GM12872 (cell line): ENCODE data around the gene CT45A7.
"Not testable (repeated sequence)": the region's sequence is repeated elsewhere in the genome, so short reads cannot be mapped to it uniquely, and the experiment has no call there.

Source experiments
- CTCF ChIP-seq: IDR thresholded peaks from 3 replicates; pipeline ENCODE4 v1.5.1; 2011; ENCODE audit warnings: low read depth, mild to moderate bottlenecking, low read length, moderate library complexity; ENCODE audit not compliant: insufficient read depth

Gene CT45A7

DNA sequence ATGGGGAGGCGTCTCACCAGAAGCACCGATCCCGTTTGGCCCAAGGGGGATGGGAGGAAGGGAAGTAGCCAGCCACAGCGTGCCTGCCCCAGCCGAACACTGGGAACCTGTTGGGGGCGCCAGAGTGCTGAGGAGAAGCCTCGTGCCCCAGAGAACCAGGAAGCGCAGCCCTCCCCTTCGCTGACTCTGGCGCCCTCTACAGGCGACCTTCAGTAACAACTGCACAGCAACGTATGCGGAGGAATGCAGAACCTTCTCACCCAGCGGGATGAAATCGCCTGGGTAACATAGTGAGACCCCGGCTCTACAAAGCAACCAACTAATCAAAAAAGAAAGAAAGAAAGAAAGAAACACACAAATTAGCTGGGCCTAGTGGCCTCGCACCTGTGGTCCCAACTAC is at the start of gene CT45A7:
TSS of gene CT45A7 (minus strand) at position 101 of the 400 bp plus-strand sequence. CDS start 3,747 bp downstream, outside the sequence.
- TF ChIP-seq CTCF, result not testable (repeated sequence)

DNA sequence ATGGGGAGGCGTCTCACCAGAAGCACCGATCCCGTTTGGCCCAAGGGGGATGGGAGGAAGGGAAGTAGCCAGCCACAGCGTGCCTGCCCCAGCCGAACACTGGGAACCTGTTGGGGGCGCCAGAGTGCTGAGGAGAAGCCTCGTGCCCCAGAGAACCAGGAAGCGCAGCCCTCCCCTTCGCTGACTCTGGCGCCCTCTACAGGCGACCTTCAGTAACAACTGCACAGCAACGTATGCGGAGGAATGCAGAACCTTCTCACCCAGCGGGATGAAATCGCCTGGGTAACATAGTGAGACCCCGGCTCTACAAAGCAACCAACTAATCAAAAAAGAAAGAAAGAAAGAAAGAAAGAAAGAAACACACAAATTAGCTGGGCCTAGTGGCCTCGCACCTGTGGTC is 34.6 kb upstream of the CT45A7 start, which contains the start of gene CT45A9:
TSS of gene CT45A9 (minus strand) at position 101 of the 400 bp plus-strand sequence. CDS start 3,751 bp downstream, outside the sequence.
- TF ChIP-seq CTCF, result not testable (repeated sequence)

- not testable (repeated sequence) for TF ChIP-seq CTCF
Measured at GRCh38 chrX:135854438-135854837, 17.4 kb upstream of the CT45A7 start, which contains the start of gene CT45A8. Gene CT45A8, minus strand, starts transcription at chrX:135854538. Its CDS starts 3,755 bp downstream, at chrX:135850783.

DNA sequence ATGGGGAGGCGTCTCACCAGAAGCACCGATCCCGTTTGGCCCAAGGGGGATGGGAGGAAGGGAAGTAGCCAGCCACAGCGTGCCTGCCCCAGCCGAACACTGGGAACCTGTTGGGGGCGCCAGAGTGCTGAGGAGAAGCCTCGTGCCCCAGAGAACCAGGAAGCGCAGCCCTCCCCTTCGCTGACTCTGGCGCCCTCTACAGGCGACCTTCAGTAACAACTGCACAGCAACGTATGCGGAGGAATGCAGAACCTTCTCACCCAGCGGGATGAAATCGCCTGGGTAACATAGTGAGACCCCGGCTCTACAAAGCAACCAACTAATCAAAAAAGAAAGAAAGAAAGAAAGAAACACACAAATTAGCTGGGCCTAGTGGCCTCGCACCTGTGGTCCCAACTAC is 17.2 kb downstream of the CT45A7 start, which contains the start of gene CT45A2:
TSS of gene CT45A2 (minus strand) at position 101 of the 400 bp plus-strand sequence. CDS start 3,747 bp downstream, outside the sequence.
- not testable (repeated sequence) for TF ChIP-seq CTCF

- TF ChIP-seq CTCF, result not testable (repeated sequence)
Measured at GRCh38 chrX:135802687-135803086, 34.4 kb downstream of the CT45A7 start, which contains the start of gene CT45A6. Gene CT45A6, minus strand, starts transcription at chrX:135802787. Its CDS starts 3,794 bp downstream, at chrX:135798993.

GRCh38 chrX:135785403-135785802 is 51.7 kb downstream of the CT45A7 start, which contains the start of gene CT45A5:
Gene CT45A5, minus strand, starts transcription at chrX:135785503. Its CDS starts 3,774 bp downstream, at chrX:135781729.
- TF ChIP-seq CTCF, result not testable (repeated sequence)
